Suppressor macrophage treated with lipopolysaccharide for 1 hour (primary cell): ENCODE results near the gene ODF4.

Source experiments
- DNase-seq, 3 donors: peaks; one replicate each; pipeline ENCODE4 v3.0.0-alpha.2; 2020 to 2022

Gene ODF4, protein sequence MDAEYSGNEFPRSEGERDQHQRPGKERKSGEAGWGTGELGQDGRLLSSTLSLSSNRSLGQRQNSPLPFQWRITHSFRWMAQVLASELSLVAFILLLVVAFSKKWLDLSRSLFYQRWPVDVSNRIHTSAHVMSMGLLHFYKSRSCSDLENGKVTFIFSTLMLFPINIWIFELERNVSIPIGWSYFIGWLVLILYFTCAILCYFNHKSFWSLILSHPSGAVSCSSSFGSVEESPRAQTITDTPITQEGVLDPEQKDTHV

DNA sequence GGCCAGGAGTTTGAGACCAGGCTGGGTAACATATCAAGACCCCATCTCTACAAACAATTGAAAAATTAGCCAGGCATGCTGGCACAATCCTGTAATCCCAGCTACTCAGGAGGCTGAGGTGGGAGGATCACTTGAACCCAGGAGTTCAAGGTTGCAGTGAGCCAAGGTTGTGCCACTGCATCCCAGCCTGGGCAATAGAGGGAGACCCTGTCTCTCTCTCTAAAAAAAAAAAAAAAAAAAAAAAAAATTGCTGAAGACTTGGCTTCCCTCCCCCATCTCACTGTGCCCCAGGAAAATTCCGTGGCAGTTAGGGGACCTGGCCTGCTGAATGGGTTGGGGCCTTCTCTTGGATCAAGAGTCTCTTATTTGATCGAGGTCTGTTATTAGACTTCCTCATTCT, at the start of gene ODF4:
Gene ODF4 (plus strand): TSS at position 301 of the 400 bp plus-strand sequence. CDS start 212 bp downstream, outside the sequence.
- no peak for DNase-seq

DNA sequence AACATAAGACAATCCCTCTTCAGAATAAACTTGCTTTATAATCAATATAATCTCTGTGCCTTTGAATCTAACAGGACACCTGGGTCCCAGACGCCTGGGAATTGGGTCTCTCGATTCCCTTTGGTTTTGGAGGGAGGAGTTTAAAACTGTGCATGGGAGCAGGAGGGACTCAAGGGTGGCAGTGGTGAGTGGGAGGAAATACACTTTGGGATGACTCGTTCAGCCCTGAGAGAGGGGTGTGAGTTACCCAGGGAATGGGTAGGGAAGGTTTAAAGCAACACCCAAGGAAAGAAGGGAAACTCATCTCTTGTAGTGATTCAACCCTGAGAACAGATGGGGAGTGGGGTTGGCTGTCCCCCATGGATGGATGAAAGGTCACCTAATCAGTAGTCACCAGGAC, 49.6 kb upstream of the ODF4 start:
- peak; percentile 23 to 42 (median 32) for DNase-seq

- peak; percentile 43 to 61 (median 60) for DNase-seq
Measured at GRCh38 chr17:8292639-8293395, 46.8 kb upstream of the ODF4 start.

- DNase-seq: peak in 1 of 3 donors; percentile 17
Measured at GRCh38 chr17:8294361-8294760, 45.3 kb upstream of the ODF4 start.

DNA sequence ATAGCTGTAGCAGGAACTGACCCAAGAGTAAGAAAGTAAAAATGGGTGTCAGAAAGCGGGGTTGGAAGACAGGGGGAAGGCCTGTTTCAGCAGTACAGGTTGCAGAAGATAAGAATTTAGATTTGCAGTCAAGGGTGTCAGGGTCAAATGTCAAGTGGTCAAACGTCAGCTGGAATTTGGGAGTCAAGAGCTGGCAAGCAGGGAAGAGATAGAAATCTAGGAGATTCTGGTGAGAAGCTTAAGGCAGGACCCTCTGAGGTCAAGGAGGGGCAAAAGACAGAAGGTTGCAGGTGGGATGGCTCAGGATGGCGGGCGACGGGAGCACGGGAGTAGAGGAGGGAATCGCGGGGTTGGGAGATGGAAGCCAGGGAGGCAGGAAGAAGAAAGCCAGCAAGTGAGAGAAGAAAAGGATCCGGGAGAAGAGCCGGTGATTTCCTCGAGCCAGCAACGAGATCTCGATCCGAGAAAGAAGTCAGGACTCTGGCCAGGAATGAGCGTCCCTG, 44.8 kb upstream of the ODF4 start:
- DNase-seq: peak in 1 of 3 donors; percentile 6

GRCh38 chr17:8300226-8300625, 39.4 kb upstream of the ODF4 start:
- DNase-seq: peak in 1 of 3 donors; percentile 11

GRCh38 chr17:8300627-8301242, 38.9 kb upstream of the ODF4 start:
- DNase-seq: peak; percentile 75 to 82 (median 78)

- DNase-seq: no peak
Measured at GRCh38 chr17:8310601-8311123, 29.0 kb upstream of the ODF4 start.

- no peak for DNase-seq
Measured at GRCh38 chr17:8311131-8311790, 28.4 kb upstream of the ODF4 start.

GRCh38 chr17:8312251-8312650, 27.4 kb upstream of the ODF4 start:
- DNase-seq: no peak

DNA sequence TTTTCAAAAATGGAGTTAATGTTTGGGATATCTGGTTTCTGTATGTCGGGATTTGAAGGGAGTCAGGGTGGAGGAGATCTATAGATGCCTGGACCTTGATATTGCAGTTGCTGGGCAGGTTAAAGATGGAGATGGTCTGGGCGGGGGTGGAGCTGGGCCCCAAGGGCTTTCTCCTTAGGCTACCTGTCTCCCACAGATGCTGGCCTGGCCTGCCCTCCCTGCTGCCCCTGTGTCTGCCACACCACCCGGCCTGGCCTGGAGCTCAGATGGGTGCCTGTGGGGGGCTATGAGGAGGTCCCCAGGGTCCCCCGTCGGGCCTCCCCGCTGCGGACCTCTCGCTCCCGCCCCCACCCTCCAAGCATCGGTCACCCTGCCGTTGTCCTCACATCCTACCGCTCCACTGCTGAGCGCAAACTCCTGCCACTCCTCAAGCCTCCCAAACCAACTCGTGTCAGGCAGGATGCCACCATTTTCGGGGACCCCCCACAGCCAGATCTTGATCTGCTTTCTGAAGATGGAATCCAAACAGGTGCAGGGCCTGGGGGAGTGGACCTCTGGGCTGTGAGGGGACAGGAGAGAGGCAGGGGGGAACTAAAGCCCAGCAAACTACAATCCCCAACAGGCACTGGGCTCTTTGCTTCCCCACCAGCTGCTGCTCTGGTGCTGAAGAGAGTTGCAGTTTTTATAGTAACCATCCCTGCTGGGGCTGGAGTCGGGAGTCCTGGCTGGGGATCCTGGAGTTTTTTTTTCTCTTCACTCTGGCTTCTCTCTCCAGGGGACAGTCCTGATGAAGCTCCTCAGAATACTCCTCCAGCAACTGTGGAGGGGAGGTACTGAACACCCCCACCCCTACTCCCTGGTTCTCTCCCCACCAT, 26.7 kb upstream of the ODF4 start:
- no peak for DNase-seq

DNA sequence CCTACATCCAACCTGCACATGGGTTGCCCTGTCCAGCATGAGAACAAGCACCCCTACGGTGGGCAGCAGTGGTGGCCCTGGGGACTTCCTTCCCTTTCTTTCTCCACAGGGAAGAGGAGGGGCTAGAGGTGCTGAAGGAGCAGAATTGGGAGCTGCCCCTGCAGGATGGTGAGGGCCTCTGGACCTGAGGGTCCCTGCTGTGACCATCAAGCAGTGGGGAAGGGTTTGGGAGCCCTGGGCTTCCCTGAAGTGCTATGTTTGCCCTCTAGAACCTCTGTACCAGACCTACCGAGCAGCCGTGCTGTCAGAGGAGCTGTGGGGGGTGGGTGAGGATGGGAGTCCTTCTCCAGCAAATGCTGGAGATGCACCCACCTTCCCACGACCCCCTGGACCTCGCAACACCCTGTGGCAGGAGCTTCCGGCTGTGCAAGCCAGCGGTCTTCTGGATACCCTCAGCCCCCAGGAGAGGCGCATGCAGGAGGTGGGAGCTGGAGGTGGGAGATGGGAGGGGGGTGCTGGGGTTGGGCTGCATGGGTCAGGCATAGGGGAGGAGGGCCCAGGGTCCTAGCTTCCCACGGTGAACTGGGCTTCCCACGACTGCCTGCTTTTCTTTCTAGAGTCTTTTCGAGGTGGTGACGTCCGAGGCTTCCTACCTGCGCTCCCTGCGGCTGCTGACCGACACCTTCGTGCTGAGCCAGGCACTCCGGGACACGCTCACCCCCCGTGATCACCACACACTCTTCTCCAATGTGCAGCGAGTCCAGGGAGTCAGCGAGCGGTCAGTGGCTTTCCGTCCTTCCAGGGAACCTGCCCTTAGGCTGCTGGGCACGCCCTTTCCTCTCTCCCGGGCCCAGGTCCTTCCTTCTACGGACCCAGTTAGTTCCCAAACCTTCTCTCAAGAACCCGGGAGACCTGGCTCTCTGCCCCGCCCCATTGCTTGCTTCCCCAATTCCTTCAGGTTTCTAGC, 24.6 kb upstream of the ODF4 start:
- no peak for DNase-seq

GRCh38 chr17:8315764-8316217, 23.8 kb upstream of the ODF4 start:
- no peak for DNase-seq

DNA sequence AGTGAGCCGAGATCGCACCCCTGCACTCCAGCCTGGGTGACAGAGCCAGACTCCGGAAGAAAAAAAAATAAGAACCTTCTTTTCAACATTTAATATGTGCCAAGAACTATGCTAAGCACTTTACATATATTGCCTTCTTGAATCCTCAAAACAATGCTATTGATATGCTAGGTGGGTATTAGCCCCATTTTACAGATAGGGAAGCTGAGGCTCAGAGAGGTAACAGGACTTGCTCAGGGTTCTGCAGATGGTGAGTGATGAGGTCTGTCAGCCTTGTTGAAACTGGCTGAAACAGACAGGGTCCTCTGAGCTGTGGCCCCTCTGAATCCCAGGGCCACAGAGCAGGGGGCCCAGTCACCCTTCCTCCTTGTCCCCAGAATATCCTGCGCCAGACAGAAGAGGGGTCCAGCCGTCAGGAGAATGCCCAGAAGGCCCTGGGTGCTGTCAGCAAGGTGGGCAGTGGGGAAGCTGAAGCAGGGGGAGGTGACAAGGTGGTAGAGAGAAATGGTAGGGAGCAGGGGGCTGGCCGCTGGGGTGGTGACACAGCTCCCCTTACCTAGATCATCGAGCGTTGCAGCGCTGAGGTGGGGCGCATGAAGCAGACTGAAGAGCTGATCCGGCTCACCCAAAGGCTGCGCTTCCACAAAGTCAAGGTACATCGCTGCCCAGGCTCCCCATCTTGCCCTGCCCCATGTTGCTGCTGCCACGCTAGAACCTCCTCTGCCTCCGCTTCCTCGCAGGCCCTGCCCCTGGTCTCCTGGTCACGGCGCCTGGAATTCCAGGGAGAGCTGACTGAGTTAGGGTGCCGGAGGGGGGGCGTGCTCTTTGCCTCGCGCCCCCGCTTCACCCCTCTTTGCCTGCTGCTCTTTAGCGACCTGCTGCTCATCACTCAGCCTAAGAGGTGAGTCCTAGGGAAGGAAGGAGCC, 21.4 kb upstream of the ODF4 start:
- DNase-seq: no peak

DNA sequence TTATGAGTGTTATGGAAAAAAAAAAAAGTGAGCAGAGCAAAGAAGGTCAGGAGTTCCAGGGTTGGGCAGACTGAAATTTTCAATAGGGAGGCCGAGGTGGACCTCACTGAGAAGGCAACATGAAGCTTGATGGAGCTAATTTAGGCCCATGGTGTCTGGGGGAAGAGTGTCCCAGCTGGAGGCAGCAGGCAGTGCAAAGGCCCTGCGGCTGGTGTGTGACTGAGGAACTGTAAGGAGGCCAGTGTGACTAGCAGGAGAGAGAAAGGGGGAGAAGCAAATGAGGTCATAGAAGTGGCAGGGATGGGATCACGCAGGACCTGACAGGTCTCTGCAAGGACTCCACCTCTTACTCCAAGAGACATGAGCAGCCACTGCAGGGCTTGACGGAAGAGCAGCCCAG, 19.4 kb upstream of the ODF4 start:
- no peak for DNase-seq

DNA sequence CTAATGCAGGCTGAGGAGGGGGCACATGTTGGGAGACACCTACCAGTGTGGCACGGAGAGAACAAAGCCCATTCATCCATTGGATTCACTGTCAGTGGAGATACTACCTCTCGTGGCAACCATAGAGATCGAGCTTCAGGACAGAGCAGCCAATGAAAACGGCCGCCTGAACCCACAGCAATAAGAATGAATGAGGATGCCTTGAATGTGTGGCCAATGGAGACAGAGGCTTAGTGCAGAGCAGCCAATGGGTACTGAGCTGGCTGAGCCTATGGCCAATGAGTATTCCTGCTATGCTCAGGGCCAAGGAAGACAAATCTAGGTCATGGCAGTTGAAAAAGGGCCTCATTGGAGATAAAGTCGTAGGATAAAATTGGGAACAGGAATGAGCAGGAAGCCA, 18.6 kb upstream of the ODF4 start:
- DNase-seq: no peak

GRCh38 chr17:8322061-8322460, 17.6 kb upstream of the ODF4 start:
- no peak for DNase-seq

DNA sequence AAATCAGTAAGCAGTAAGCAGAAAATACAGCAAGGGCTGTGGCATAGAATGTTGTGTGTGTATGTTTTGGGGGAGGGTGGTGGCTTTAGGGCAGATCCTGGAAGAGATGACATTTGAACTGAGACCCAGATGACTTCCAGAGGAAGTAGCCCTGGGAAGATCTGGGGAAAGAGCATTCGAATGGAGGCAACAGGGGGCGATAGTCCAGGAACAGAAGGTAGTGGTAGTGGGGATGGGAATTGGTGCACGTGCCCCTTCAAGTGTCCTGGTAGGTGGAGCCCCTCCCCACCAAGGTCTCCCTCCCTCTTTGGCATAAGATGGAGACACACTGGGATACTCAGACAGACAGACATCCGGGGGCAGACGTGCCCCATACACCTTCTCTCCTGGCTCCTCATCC, 15.5 kb upstream of the ODF4 start:
- DNase-seq: no peak

GRCh38 chr17:8324923-8325322, 14.7 kb upstream of the ODF4 start:
- peak; percentile 52 to 67 (median 59) for DNase-seq
